Stimulated activated CD4-positive, alpha-beta T cell treated with anti-CD3 and anti-CD28 coated beads, Interleukin-1b, Interleukin-23, amount 100 ng/mL, for 1 hour (primary cell): Measurements from ENCODE around the gene CDK19.

Source experiments
- DNase-seq, 2 donors: peaks; one replicate each; pipeline ENCODE4 v3.0.0-alpha.2; 2020; ENCODE audit warnings: low read depth in 2 of 2

The CDK19 gene

DNA sequence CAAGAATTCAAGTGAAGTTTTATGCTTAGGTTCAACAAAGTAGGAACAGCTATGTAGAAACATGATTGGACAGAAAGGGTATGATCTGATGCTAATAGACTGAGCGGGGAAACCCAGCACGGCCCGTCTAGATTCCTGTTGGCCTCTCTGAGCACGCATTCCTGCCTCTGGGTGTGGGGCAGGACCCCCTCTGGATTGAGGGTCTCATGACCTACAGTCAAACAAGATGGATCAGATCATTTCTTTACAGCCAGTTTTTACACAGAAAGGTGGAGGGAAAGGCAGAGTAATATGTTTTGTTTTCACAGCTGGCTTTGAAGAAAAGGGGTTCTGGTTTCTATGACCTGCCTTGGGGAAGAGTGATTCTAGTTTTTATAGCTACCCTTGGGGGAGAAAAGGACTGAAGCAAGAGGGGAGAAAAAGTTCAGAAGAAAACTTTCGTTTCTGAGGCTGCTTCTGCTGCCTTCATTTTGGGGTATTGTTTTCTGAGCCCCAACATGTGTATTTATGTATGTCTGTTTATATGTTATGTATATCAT, 239.3 kb downstream of the CDK19 start:
- DNase-seq: no peak

DNA sequence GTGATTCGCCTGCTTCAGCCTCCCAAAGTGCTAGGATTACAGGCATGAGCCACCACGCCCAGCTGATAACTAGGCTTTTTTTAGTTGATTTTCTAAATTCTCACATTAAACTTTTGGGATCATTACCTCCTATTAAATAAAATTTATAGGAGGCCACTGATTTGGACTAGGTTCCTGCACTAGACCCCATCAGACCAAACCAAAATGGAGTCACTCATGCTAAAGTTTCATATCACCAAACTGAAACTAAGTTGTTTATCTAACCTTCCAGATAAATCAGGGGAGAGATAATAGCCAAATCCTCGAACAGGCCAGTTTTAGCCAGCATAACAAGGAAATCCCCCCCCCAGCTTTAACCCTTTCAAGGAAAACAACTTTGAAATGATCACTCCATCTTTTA, 240.5 kb downstream of the CDK19 start:
- DNase-seq: no peak

- no peak for DNase-seq
Observed at GRCh38 chr6:110573537-110573936, 241.7 kb downstream of the CDK19 start.

DNA sequence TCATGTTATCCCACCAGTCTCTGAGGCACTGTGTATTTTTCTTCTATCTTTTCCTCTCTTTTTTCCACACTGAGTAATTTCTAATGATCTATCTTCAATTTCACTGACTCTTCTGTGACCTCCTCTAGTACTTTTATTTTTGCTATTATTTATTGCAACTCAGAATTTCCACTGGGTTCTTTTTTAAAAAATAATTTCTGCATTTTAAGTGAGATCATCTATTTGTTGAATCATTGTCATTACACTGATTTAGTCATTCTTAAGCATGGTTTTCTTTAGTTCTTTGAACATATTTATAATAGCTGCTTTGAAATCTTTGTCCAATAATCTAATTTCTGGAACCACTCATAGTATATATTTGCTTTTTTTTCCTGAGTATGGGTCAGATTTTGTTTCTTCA, 242.1 kb downstream of the CDK19 start:
- DNase-seq: no peak

GRCh38 chr6:110567957-110568696, 247.1 kb downstream of the CDK19 start:
- DNase-seq: no peak

DNA sequence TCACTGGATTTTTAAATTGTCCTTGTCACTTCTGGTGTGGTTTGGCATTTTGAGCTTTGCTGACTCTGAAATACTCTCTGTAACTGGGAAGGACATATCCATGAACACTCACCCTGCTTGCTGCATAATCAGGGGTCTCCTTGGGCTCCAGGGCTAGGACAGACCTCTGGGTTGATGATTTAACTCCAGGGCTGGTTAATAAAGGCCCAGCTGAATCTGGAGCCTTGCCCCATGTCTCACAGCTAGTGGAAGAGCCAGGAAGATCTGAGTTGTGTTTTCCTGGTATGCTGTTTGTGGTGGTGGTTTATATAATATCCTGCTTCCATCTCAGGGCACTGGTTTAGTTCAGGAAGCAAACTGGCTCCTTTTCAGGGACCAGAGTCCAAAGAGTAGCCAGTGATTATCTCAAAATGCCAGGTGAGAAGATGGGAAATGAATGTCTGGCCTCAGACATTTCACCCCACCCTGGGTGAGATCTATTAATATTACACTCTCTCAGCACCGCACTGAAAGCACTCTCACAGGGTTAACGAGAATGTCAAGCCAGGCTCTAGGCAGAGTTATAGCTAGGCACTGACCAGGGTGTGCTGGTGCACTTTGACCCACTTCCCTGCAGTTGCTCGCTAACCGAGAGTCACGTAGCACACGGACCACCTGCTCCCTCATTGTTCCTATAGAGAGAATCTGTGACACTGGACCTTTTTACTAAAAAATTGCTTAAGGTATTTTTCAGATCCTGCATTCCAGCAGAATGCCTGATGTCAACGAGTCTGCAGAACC, 248.7 kb downstream of the CDK19 start:
- no peak for DNase-seq

DNA sequence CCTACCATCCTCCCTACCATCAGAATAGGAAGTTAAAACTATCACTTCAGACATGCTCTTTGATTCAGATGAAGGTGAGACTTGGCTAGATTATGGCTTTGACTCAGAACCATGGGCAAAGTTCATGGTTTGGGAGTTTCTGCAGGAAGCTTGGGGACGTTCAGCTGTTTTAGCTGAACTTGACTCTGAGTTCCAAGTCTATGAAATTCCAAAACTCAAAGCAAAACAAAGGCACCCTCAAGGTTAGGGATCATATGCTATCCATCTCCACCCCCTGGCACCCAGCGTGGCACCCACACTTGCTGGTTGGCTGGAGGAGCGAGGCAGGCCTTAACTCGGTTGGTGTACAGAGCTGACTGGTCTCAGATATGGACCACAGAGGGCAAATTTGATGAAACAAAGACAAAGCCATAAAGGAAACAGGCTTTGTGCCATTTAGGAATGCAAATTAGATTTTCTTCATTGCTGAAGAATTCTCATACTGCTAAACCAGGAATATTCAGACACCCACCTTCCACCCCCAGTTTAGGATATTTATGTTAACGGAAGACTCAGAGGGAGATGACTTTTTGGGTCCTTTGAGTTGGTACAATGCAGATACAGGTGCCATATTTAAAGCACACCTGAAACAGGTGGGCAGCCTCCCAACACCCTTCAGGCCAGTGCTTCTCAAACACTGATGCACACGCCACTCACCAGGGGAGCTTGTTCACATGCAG, 250.4 kb downstream of the CDK19 start:
- DNase-seq: no peak

DNA sequence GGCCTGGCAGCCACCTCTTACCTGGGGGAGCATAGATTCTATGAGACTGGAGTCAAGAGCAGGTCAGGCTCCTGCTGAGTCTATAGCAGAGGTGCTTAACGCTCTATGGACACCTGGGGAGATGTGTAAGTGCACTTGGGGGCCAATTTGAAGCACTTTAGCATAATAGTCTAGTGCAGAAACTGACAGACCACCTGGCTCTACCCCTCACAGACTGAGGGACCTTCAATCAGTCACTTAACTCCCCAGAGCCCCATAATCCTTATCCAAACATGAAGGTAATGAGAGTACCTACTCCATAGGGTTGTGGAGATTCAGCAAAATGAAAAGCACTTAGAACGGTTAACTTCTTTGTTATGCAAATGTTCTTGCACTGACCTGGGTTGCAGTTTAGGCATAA, 251.6 kb downstream of the CDK19 start:
- no peak for DNase-seq

DNA sequence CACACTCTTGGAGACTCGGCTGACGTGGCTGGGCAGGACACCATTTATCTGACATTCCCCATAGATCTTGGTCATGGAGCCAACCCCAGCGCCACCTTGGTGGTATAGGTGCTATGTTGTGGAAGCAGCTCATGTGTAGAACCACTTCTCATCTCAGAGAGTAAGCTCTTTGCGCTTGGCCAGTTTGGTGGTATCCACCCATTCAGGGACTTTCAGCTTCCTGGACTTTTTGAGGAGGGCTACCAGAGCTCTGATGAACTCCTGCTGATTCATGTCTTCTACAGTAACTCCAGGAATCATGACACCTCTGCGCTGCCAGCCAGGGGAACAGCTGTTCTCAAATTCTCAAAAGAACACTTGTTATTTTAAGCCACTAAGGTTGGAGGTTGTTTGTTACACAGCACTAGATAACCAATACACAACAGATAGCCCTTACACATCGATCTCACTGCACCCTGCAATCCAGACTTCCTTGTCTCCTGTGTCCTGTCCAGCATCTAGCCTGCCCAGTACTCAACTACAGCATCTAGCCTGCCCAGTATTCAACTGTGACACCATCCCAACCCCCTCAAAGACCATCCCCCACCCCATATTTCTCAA, 252.9 kb downstream of the CDK19 start:
- no peak for DNase-seq

- DNase-seq: no peak
Observed at GRCh38 chr6:110561696-110562095, 253.6 kb downstream of the CDK19 start.

- no peak for DNase-seq
Observed at GRCh38 chr6:110561008-110561396, 254.3 kb downstream of the CDK19 start.

DNA sequence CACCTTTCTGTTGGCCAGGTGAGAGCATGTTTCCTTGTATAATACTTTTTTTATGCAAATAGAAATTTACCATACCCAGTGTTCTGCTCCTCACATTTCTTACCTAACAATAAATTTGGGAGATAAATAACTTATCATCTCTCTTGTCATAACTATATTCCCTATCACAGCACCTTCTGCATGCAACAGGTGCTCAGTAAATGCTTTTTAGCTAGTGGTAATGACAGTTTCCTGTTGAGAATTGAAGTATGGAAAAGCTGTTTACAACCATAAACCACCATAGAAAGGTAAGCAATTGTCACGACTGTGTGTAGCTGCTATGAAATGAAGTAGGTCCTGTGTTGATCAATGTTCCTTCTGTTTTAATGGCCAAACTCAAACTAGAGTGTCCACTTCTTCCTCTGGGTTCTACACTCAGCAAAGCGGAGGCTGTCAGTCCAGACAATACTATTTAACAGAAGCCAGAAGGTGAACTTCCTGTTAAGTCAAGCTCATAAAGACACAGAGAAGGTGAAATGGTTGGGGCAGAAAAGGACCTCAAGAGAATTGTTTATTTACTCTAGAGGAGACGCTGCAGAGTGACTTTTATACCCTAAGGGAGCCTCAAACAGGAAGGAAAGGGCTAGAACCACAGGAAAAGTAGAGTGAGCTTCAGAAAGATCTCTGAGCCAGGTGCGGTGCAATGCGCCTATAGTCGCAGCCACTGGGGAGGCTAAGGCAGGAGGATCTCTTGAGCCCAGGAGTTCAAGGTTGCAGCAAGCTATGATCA, 254.8 kb downstream of the CDK19 start:
- DNase-seq: no peak
